HG03280 (cell line): Measurements from ENCODE around the gene WDR6.
A peak's percentile ranks its signal among the peaks of the same experiment; 100 is the strongest.

ENCODE experiments used
- ATAC-seq: cut with Tn5 transposase; IDR thresholded peaks from one replicate; pipeline ENCODE4 v1.9.1; 2021; ENCODE audit warnings: mild to moderate bottlenecking, moderate library complexity; ENCODE audit not compliant: unreplicated experiment

The WDR6 gene

DNA sequence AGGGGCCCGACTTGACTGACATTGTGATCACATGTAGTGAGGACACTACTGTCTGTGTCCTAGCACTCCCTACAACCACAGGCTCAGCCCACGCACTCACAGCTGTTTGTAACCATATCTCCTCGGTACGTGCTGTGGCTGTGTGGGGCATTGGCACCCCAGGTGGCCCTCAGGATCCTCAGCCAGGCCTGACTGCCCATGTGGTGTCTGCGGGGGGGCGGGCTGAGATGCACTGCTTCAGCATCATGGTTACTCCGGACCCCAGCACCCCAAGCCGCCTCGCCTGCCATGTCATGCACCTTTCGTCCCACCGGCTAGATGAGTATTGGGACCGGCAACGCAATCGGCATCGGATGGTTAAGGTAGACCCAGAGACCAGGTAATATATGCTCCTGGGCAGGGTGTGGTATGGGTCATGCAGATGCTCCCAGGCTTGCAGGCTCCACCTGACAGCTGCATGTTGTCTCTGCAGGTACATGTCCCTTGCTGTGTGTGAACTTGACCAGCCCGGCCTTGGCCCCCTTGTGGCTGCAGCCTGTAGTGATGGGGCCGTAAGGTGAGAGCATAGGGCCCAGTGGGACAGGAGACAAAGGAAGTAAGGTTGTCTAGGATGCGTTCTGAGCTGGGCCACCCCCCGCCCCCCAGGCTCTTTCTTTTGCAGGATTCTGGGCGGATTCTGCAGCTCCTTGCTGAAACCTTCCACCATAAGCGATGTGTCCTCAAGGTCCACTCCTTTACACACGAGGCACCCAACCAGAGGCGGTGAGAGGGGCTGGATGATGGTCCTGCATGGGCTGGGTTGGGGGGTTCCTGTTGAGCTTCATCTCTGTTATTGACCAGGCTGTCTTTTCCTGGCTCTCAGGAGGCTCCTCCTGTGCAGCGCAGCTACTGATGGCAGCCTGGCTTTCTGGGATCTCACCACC, 6.8 kb downstream of the WDR6 start:
- ATAC-seq = no peak

DNA sequence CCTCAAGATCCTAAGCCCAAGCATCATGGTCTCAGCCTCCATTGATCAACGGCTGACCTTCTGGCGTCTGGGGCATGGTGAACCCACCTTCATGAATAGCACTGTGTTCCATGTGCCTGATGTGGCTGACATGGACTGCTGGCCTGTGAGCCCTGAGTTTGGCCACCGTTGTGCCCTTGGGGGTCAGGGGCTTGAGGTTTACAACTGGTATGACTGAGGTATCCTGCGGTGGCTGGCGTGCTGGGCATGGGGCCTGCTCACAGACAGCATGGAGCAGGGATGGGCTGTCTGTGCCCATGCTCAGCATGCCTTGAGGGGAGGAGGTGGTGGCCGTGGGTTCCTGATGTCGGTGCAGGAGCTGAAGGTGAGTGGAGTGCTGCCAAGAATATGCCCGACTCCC, 7.9 kb downstream of the WDR6 start:
- ATAC-seq = no peak

DNA sequence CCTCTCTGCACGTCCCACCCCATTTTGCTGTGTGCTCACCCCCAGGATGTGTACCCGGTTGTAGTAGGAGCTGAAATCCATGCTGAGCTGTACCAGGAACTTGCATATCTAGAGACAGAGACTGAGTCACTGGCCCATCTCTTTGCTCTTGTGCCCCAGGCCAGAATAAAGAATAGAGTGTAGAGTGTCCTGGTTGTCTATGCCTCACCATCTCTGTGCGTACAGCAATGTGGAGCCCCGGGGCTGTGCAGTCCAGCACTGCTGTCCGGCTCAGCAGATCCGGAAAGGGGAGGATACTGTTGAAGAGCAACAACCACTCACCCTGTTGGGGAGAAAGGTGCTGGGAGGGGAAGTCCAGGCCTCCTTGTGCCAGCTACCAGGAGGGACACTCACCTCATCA, 8.6 kb downstream of the WDR6 start:
- ATAC-seq = no peak

DNA sequence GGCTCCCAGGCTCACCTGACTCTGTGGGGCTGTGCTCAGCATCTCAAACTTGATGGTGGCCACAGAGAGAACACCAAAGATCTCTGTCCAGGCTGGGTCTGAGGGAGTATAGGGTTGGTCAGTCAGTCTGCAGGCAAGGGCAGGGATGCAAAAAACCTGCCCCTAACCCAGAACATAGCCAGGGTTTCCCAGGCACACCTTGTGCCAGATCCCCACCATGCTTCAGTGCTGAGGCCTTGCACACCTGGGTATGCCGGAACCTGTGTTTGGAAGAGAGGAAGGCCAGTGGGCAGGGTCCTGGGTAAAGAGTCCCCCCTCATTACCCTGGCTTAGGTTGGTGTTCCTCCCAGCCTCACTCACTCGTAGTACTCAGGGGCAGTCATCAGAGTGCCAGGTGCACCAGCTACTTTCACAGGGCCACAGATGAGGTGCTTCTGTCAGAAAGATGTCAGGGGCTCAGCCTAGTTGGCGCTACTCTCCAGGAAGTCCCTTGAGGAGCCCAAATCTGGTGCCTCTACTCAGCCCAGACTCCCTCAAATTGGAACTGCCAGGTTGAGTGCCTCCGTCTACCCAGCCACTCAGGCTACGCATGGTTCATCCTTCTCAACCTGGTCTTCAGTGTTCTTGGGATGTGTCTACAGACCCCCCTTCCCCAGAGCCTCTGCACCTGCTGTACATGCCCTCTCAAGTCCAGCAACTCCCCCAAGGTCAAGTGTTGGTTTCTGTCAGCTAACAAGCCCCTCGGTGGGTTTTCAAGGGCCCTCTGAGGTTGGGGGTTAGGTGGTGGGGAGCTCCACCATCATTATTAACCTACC, 9.4 kb downstream of the WDR6 start:
- ATAC-seq = no peak

DNA sequence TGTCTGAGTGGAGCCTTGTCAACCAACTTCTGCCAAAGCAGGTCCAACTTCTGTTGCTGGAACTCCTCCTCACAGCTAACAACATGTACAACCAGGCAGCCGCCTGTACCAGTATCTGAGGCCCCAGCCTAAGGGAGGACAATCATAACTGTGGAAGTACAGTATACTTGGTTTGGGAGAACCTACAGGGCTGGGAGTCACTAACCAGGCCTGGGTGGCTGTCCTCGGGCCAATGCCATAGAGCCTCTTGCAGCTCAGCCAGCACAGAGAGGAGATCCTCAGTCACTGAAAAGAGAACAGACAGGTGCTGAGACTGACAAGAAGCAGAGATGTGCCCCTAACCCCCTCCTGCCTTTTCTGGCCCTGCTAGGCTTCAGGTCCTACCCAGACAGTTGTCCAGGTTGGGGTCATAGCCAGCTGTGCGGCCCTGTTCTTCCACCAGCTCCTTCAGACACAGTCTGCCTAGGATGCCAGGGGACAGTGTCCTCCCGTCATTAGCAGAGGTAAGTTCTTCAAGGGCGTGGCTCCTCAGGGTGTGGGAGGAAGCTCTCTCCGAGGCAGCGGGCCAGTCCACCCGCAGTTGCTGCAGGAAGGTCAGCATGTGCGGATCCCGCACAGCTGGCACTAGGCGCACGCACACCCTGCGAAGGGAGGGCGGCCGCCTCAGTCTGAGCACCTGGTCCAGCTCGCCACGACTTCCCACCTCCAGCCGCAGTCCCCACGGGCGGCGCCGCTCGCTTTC, 10.2 kb downstream of the WDR6 start:
- no peak for ATAC-seq

DNA sequence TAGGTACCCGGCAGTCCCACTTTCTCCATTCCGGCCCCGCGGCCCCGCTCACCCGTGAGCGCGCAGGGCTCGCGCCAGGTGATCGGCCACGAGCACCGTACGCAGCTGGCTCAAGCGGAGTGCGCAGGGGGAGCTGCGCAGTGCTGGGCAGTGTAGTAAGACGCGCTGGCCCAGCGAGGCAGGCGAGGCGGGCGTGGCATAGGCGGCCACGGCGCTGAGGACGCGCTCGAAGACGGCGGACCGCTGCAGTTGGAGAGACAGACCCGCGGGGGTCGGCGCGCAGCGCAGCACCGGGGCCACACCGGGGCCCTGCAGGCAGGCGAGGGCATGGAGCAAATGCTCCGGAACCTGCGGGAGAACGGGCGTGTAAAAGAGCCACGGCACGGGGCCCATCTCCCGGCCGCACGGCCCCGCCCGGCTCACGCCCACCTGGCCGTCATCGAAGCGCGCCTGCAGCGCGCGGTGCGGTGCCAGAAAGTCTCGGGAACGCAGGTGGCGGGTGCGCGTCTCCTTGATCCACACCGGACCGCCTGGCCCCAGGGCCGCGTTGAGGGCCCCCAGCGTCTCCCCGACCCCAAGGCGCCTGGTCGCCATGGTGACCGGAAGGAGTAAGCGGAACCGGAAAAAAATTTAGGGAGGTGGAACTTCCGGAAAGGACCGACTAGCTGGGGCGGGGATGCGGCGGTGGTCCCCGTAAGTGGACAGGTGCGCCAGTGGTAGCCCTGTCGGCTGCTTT, 10.9 kb downstream of the WDR6 start, which contains the start of gene DALRD3:
DALRD3 (minus strand) TSS at position 610 of the 736 bp plus-strand sequence; CDS start at position 594, 16 bp downstream.
- ATAC-seq = no peak

DNA sequence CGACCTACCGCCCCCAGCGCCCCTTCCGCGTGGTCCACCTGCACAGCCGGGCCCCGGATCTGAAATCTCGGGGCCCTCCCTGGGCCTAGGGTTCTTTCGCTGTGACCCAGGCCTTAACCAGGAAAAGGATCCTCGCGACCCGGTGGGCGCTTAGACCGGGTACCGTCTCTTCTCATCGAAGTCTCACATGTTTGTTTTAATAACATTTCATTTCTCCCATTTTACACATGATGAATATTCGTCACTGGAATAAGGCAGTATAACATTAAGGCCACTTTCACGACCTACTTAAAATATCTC, 11.5 kb downstream of the WDR6 start:
- no peak for ATAC-seq

DNA sequence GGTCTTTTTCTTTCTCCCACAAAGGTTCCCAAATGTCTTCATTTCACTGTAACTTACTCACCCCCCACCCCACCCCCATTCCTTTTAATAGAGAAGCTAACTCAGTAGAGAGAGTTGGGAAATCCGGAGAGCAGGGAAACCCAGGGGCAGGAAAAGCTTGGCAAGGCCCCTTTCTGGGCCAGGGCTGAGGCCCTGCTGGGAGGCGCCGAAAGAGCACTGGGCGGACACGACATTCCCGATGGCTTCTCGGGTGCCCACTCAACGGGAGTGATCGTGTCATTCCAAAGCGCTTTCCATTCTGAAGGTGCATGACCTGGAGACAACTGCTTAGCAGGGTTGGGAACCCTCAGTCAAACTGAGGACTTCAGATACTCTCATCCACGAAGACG, 12.7 kb downstream of the WDR6 start:
- ATAC-seq = no peak

DNA sequence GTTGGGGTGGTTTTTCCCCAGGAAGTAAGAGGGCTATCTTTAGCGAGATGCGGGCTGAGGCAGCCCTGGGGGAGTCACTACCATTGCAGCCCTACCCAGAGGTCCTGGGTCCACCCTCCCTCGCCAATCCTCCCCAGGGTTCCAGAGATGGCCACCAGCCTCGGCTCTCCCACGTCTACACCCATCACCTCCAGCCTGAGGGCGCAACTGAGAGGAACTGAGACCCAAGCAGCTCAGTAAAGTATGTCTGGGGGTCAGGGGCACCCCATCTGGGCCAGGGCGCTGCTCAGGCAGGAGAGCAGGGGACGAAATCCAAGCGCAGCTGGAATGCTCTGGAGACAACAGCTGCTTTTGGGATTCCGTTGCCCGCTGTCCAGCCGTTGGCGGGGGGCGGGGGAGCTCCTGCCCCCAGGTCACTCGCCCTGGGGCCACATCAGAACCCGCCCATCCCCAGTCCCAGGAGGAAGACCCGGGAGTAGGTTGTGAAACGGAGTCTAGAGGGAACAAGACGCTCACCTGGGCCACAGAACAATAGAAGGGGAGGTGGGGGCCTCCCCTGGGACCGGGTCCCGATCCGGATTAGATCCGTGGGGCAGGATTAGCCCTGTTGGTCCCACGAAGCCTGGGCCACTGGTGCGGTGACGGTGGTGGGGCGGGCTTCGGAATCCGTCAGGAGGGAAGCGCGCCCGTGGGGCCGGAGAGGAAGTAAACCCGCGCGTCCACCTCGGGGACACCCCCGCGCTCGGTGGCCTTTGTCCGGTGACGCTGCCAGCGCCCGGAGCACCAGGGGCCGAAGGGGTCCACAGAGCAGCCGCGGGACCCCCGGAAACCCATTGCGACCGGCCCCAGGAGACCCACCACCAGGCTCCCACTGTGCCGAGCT, 13.4 kb downstream of the WDR6 start:
- ATAC-seq = peak; percentile 0

DNA sequence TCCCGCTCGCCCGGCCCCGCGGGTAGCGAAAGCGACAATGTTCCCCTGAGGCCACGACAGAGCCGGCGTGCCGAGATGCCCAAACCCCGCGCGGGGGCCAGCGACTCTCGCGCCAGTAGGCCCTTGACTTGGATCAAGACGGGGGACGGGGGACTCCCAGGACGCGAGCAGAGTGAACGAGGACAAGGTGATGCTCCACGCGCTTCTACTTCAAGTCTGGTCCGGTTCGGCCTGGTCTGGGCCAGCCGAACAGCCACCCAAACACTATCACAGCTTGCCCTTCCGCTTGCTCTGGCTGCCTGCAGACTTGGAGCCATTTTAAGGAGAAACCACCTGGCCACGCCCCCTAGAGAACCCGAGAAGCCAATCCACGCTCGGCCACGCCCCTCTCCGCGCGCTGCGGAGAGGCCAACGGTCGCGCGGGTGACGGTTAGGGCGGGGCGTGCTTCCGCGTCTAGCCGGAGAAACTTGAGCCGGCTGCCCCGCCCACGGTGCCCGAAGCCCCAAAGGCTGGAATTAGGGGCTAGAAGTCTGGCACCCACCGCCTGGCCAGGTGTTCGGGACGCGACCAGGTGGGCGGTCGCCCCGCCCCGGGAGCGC, 14.1 kb downstream of the WDR6 start:
- ATAC-seq = peak; percentile 56

DNA sequence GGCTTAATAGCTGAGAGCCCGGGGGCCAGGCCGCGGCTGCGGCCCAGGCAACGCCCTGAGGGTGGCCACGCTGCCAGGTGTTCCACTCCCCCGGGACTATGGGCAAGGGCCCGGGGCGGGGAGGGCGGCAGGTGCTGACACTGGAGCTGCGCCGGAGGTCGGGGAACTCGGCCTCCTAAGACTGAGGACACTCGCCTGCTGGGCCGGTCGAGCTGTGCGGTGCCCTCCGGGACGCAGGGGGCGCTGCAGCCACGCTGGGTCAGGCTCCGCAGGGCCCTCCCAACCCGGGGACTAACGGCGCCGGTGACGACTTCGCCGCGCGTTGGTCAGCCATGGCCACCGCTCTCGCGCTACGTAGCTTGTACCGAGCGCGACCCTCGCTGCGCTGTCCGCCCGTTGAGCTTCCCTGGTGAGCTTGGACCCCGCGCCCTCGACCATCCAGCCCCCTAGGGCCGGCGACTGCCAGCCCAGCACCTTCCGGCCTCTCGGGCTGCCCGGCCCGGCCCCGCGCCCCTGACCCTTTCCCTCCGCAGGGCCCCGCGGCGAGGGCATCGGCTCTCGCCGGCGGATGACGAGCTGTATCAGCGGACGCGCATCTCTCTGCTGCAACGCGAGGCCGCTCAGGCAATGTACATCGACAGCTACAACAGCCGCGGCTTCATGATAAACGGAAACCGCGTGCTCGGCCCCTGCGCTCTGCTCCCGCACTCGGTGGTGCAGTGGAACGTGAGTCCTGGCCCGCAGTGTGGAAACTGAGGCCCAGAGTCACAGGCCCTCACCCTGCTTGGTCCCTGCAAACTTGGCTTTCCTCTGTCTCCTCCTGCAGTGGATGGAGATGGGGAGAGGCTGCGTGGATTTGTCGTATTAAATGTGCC, 14.9 kb downstream of the WDR6 start, which contains the start of gene NDUFAF3:
NDUFAF3 (plus strand) TSS at position 309 of the 875 bp plus-strand sequence; CDS start at position 333, 24 bp downstream.
- ATAC-seq = peak; percentile 59

DNA sequence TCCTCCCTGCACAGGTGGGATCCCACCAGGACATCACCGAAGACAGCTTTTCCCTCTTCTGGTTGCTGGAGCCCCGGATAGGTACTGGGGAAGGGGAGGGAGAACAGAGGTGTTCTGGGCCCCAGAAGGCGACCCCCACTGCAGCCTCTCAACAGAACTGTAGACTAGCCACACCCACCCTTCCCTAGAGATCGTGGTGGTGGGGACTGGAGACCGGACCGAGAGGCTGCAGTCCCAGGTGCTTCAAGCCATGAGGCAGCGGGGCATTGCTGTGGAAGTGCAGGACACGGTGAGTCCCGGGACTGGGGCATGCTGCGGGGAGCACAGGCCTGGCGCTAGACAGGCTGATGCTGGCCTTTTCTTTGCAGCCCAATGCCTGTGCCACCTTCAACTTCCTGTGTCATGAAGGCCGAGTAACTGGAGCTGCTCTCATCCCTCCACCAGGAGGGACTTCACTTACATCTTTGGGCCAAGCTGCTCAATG, 15.5 kb downstream of the WDR6 start:
- no peak for ATAC-seq

DNA sequence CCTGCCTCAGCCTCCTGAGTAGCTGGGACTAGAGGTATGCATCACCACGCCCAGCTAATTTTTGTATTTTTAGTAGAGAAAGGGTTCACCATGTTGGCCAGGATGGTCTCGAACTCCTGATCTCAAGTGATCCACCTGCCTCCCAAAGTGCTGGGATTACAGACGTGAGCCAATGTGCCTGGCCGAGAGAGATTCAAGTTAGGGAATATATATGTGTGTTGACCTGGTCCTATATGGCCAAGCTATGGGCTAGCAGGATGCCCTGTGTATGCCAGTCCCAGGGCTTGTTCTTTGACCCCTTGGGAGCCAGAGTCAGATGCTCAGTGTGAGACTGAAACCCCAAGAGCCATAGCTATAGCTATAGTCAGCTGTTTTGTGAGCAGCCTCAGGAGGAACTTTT, 16.6 kb downstream of the WDR6 start:
- ATAC-seq = no peak

DNA sequence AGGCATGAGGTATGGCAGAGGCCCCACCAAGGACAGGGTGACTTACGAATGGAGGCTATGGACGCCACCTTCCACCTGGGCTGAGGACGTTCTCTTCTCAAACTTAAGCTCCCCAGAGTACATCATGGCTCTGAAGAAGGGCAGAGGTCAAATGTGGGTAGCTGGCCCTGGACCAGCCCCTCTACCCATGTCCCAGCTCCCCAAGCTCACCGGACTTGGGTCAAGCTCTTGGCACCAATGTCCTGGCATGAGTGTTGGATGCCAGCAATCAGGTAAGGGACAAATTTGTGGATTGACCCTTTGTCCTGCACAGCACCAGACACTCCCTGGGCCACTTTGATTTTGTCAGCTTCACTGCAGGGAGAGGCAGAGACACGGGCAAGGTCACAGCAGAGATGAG, 17.3 kb downstream of the WDR6 start:
- no peak for ATAC-seq

DNA sequence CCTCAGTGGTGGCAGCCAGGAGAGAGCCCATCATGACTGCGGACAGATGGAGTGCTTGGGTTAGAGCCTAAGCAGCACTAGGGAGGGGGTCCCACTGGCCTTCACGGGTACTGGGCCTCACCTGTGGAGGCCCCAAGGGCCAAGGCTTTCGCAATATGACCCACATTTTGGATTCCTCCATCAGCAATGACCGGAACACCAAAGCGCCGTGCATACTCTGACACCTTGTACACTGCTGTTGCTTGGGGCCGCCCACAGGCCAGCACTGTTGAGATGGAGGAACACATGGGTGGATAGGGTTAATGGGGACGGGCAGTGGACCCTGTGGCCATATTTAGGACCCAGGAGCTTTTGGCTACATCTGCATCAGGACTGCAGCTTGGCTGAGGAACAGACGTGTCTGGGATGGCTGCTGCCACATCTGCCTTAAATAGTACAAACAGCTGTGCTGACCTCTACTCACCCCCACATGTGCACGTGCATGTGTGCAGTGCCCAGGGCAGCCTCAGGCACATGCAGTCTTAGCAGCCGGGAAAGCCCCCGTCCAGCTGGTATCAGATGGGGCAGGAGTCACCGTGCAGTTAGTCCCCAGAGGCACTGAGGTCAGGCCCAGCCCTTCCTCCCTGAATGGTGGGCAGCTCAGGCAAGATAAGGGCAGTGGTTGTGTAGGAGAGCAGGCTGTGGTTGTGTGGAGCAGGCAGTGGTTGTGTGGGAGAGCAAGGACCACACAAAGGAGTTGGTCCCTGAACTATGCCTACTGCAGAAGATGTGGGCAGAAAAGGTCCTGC, 18.0 kb downstream of the WDR6 start:
- no peak for ATAC-seq

DNA sequence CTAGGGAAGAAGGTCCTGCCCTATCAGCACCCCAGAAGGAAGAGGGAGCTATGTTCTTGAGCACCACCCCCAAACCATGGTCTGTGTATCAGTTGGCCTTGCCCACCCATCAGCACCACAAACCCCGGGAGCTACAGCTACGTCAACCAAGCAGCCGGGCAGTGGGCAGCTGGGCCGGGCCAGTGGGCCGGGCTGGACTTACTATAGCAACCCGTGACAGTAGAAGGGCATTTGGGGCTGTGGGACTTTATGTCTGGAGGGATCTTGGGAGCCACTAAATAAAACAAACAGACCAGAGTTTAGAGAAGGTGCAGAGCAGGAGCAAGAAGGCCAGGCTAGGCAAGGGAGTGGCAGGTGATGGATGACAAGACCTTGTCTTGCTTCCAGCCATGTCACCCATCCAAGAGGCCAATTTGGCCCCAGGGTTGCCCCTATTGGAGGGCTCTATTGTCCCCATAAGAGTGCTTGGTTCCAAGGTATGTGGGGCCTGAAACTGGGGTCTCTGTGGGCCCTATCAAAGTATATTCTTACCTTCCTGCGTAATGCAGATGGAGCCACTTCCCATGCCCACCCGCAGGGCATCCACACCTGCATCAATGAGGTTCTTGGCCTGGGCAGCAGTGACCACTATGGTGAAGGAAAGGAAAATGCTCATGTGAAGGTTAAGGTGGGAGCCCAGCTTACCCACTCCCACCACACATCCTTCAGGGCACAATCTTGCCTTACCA, 18.8 kb downstream of the WDR6 start:
- no peak for ATAC-seq

DNA sequence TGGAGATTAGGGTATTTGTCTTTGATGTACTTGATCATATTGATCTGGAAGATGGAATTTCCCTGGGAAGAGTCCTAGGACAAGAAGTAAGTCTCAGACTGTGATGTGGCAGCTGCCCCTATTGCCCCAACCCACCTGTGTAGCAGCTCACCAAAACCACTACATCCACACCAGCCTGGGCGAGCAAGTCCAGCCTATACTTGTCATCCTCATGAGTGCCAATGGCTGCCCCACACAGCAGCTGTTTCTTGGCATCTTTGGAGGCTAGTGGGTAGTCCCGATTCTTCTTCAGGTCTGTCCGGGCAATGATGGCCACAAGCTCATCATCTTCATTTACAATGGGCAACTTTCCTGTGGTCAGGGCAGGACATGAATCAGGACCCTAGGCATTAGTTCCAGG, 19.3 kb downstream of the WDR6 start:
- ATAC-seq = no peak
